H1 (cell line): ENCODE measurements around the gene PPM1L. TPM values are rescaled to one million over a fixed set of nuclear protein-coding genes. Genes with fewer than 3 reads are reported as not detected.

Experiments
- CTCF ChIA-PET: fragments of 300-600 bp; sonication (Branson Sonifier 250); formaldehyde crosslinking; loops from one replicate; lab custom pipeline; 2021; ENCODE audit not compliant: partially characterized antibody; lab: Charles Lee
- POLR2A ChIA-PET: fragments of 300-600 bp; sonication (Branson Sonifier 250); formaldehyde crosslinking; loops from one replicate; lab custom pipeline; 2021; ENCODE audit warnings: inconsistent platforms; ENCODE audit not compliant: partially characterized antibody; lab: Charles Lee
- DNase-seq, 2 experiments: peaks; one replicate each; pipeline versions ENCODE4 v3.0.0 to v3.0.0-alpha.2; 2010 to 2022; ENCODE audit warnings: low spot score in 2 of 2, low read depth in 1 of 2, mixed read lengths in 1 of 2
- FAIRE-seq: peaks from 2 replicates; lab custom pipeline; 2011; peaks lifted over from hg19 to GRCh38; lab: Jason Lieb, UNC
- H2AFZ ChIP-seq: 2 replicates; pipeline ENCODE4 v1.8.1; 2012; ENCODE audit warnings: low read length, inconsistent platforms
- H2AK5ac ChIP-seq: 2 replicates; pipeline ENCODE4 v1.6.1; 2013; ENCODE audit warnings: low read depth, low read length
- H2BK120ac ChIP-seq: replicated peaks from 2 replicates; pipeline ENCODE3; 2013; ENCODE audit warnings: low read depth, low read length, inconsistent platforms
- H2BK12ac ChIP-seq: 2 replicates; pipeline ENCODE4 v1.6.1; 2013; ENCODE audit warnings: low read depth, low read length
- H2BK15ac ChIP-seq: 2 replicates; pipeline ENCODE4 v1.6.1; 2013; ENCODE audit warnings: low read length
- H2BK20ac ChIP-seq: 2 replicates; pipeline ENCODE4 v1.6.1; 2013; ENCODE audit warnings: low read length
- H2BK5ac ChIP-seq: 2 replicates; pipeline ENCODE4 v1.6.1; 2013; ENCODE audit warnings: low read depth, low read length
- H3K14ac ChIP-seq: 2 replicates; pipeline ENCODE4 v1.6.1; 2013; ENCODE audit warnings: inconsistent platforms; ENCODE audit not compliant: insufficient read length
- H3K18ac ChIP-seq: 2 replicates; pipeline ENCODE4 v1.6.1; 2013; ENCODE audit warnings: low read length; ENCODE audit errors: extremely low read depth
- H3K23ac ChIP-seq: 2 replicates; pipeline ENCODE4 v1.6.1; 2013; ENCODE audit warnings: inconsistent platforms; ENCODE audit not compliant: insufficient read length
- H3K23me2 ChIP-seq: 2 replicates; pipeline ENCODE4 v1.6.1; 2013; ENCODE audit warnings: low read depth, low read length
- H3K27ac ChIP-seq: 2 replicates; pipeline ENCODE4 v1.6.1; 2011; ENCODE audit warnings: low read depth, low read length, inconsistent platforms
- H3K27me3 ChIP-seq, 4 experiments: replicated peaks in 1 of 4; 1 replicate in 1 of 4; 2 replicates in 3 of 4; pipeline versions ENCODE4 v1.6.1 to v1.8.1; 2011 to 2013; ENCODE audit warnings: low read length in 3 of 4, mild to moderate bottlenecking in 3 of 4, inconsistent platforms in 2 of 4, mixed read lengths in 2 of 4, moderate library complexity in 1 of 4; ENCODE audit not compliant: control insufficient read depth in 3 of 4, insufficient read depth in 3 of 4; ENCODE audit errors: extremely low read depth in 1 of 4
- H3K36me3 ChIP-seq, 4 experiments: 2 replicates each; pipeline versions ENCODE4 v1.6.1 to v1.8.1; 2011 to 2013; ENCODE audit warnings: mild to moderate bottlenecking in 4 of 4, low read length in 3 of 4, moderate library complexity in 2 of 4, control low read depth in 1 of 4, inconsistent platforms in 1 of 4; ENCODE audit not compliant: insufficient read depth in 4 of 4, control insufficient read depth in 2 of 4
- H3K4ac ChIP-seq: replicated peaks from 2 replicates; pipeline ENCODE3; 2013; ENCODE audit warnings: low read length, low read depth, mixed read lengths, inconsistent platforms; ENCODE audit not compliant: insufficient read length
- H3K4me1 ChIP-seq, 4 experiments: replicated peaks in 1 of 4; 1 replicate in 1 of 4; 2 replicates in 3 of 4; pipeline versions ENCODE4 v1.6.1 to v1.8.1; 2011 to 2013; ENCODE audit warnings: low read length in 3 of 4, inconsistent platforms in 2 of 4, mixed read lengths in 1 of 4; ENCODE audit not compliant: insufficient read depth in 4 of 4, control insufficient read depth in 3 of 4
- H3K4me2 ChIP-seq, 2 experiments: 2 replicates each; pipeline versions ENCODE4 v1.6.1 to v1.8.1; 2011 to 2013; ENCODE audit warnings: low read depth in 2 of 2, low read length in 2 of 2, control low read depth in 1 of 2, inconsistent platforms in 1 of 2, mild to moderate bottlenecking in 1 of 2; ENCODE audit not compliant: insufficient read depth in 1 of 2
- H3K4me3 ChIP-seq, 4 experiments: fragments of 200-600, 300-600 bp in 1 of 4; sonication (generic), shearing (Covaris generic), sonication (Bioruptor Twin) in 1 of 4; 2 replicates each; pipeline versions ENCODE4 v1.5.1 to v1.8.1; 2011 to 2016; ENCODE audit warnings: low read length in 4 of 4, low read depth in 3 of 4, control low read depth in 2 of 4, inconsistent platforms in 2 of 4, mild to moderate bottlenecking in 2 of 4, mixed read lengths in 1 of 4, moderate library complexity in 1 of 4; ENCODE audit not compliant: insufficient read depth in 2 of 4; ENCODE audit errors: extremely low read depth in 1 of 4
- H3K56ac ChIP-seq: replicated peaks from 2 replicates; pipeline ENCODE3; 2013; ENCODE audit warnings: low read depth, mild to moderate bottlenecking, mixed read lengths, low read length, inconsistent platforms; ENCODE audit not compliant: insufficient read length
- H3K79me1 ChIP-seq: 2 replicates; pipeline ENCODE4 v1.6.1; 2013; ENCODE audit warnings: low read depth, low read length, control low read depth
- H3K79me2 ChIP-seq, 2 experiments: 2 replicates each; pipeline versions ENCODE4 v1.6.1 to v1.8.1; 2012 to 2013; ENCODE audit warnings: low read length in 2 of 2, mild to moderate bottlenecking in 2 of 2, inconsistent platforms in 1 of 2; ENCODE audit not compliant: insufficient read depth in 2 of 2, control insufficient read depth in 1 of 2
- H3K9ac ChIP-seq, 4 experiments: replicated peaks in 1 of 4; 1 replicate in 1 of 4; 2 replicates in 3 of 4; pipeline versions ENCODE4 v1.6.1 to v1.8.1; 2011 to 2013; ENCODE audit warnings: low read depth in 3 of 4, low read length in 3 of 4, control low read depth in 2 of 4, mild to moderate bottlenecking in 2 of 4, moderate library complexity in 2 of 4, inconsistent platforms in 1 of 4; ENCODE audit errors: extremely low read depth in 1 of 4
- H3K9me3 ChIP-seq, 2 experiments: 2 replicates each; pipeline versions ENCODE4 v1.6.1 to v1.8.1; 2012 to 2013; ENCODE audit warnings: mild to moderate bottlenecking in 2 of 2, moderate library complexity in 2 of 2, control low read depth in 1 of 2, inconsistent platforms in 1 of 2, low read depth in 1 of 2, low read length in 1 of 2, mixed read lengths in 1 of 2; ENCODE audit not compliant: insufficient read depth in 2 of 2
- H4K20me1 ChIP-seq, 2 experiments: replicated peaks in 1 of 2; 2 replicates each; pipeline versions ENCODE3 to v1.8.1; 2011 to 2013; ENCODE audit warnings: inconsistent platforms in 2 of 2, low read length in 2 of 2, mild to moderate bottlenecking in 1 of 2; ENCODE audit not compliant: insufficient read depth in 2 of 2, control insufficient read depth in 1 of 2
- H4K5ac ChIP-seq: 2 replicates; pipeline ENCODE4 v1.6.1; 2013; ENCODE audit warnings: low read length, low read depth, mixed read lengths, inconsistent platforms; ENCODE audit not compliant: insufficient read length
- H4K8ac ChIP-seq: 2 replicates; pipeline ENCODE4 v1.8.0; 2013; ENCODE audit warnings: mild to moderate bottlenecking, moderate library complexity, low read length, inconsistent platforms; ENCODE audit not compliant: insufficient read depth; ENCODE audit errors: extremely low read depth
- H4K91ac ChIP-seq: replicated peaks from 2 replicates; pipeline ENCODE3; 2013; ENCODE audit warnings: low read length, mixed read lengths, inconsistent platforms; ENCODE audit not compliant: insufficient read length
- EZH2 ChIP-seq: fragments of 200-600 bp; sonication (generic); IDR thresholded peaks from 2 replicates; pipeline ENCODE4 v1.7.1; 2012; ENCODE audit warnings: low read depth, mild to moderate bottlenecking, moderate library complexity, low read length, inconsistent platforms; ENCODE audit not compliant: severe bottlenecking
- TBP ChIP-seq: IDR thresholded peaks from 2 replicates; pipeline ENCODE4 v1.6.1; 2011; ENCODE audit warnings: low read depth, low read length, improper control_type of control experiment
- WGBS, 2 experiments: shearing (Covaris generic) in 1 of 2; methylation state at CpG; one replicate each; pipeline versions ENCODE4 v1.1.6 to v1.1.7; 2013 to 2015; ENCODE audit warnings: low lambda C conversion rate in 2 of 2, mixed read lengths in 2 of 2, inconsistent platforms in 1 of 2, low coverage in 1 of 2, missing lambda C conversion rate in 1 of 2; ENCODE audit not compliant: insufficient replicate concordance in 2 of 2, insufficient coverage in 1 of 2, insufficient read length in 1 of 2; ENCODE audit errors: extremely low coverage in 1 of 2, missing lambda C conversion rate in 1 of 2; 5-methylcytosine and 5-hydroxymethylcytosine counted together
- polyA plus RNA-seq, 7 experiments: library from polyadenylated mRNA; depleted of rRNA in 3 of 7; stranded (reverse) in 5 of 7; unstranded in 2 of 7; fragments of >200 nt in 5 of 7; fragments of 200-250 nt in 2 of 7; gene quantifications; 1 replicate in 5 of 7; 2 replicates in 1 of 7; 4 replicates in 1 of 7; pipeline versions ENCODE4 v1.2.1 to v1.2.3, GENCODE V29; 2011 to 2013; ENCODE audit warnings: missing spikeins in 2 of 7, mixed read lengths in 2 of 7
- total RNA-seq: library from RNA; stranded (reverse); fragmentation: NEBNext Ultra II Directional; extraction: Animal tissue kit (Norgen Biotek cat#: 25700); gene quantifications from 2 replicates; pipeline ENCODE4 v1.2.1, GENCODE V29; 2021

The PPM1L gene
- total and polyA plus RNA-seq, 2 of the 8 experiments (the other 6 are each of a cell fraction or from before 2014, with no cell fraction given): 2.8 to 18.1 TPM

DNA sequence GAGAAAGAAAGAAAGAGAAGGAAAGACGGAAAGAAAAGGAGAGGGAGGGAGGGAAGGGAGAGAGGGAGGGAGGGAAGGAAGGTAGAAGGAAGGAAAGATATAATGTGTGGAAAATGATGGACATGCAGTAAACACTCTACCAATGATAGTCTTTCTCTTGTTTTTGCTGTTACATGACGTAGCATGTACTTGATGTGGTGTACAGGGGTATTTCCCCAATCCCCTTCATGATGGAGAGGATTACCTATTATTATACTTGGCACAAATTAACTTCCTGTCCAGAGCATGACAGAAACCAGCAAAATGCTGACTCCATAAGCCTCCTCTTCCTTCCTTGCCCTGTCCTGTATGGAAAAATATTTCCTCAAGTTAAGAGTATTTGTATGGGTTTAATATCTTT is 224.7 kb downstream of the PPM1L start:
- FAIRE-seq (no peak), DNase-seq (no peak)
- H2BK5ac ChIP-seq: no peak overlapping the region
- H2AFZ ChIP-seq: no peak overlapping the region
- H4K5ac ChIP-seq: no peak overlapping the region
- no peaks in the 10 kb centered on the region for H3K79me1 ChIP-seq
- H3K23ac ChIP-seq: no peak overlapping the region
- no peak overlapping the region for H3K4me2 ChIP-seq
- CTCF ChIA-PET: no interaction called here
- no peak overlapping the region for H3K4me3 ChIP-seq
- no peak overlapping the region for H3K18ac ChIP-seq
- no peak overlapping the region for H4K8ac ChIP-seq
- H2BK120ac ChIP-seq: no peak overlapping the region
- no peaks in the 10 kb centered on the region for H3K27me3 ChIP-seq
- POLR2A ChIA-PET: no interaction called here
- no peak overlapping the region for H2BK12ac ChIP-seq
- no peak overlapping the region for H2BK20ac ChIP-seq
- no peak overlapping the region for H3K27ac ChIP-seq
- no peak overlapping the region for H2BK15ac ChIP-seq
- H3K4ac ChIP-seq: no peak overlapping the region
- no peak overlapping the region for H3K56ac ChIP-seq
- no peaks in the 10 kb centered on the region; a peak in 1 of 8 replicates for H3K36me3 ChIP-seq
- H4K91ac ChIP-seq: no peak overlapping the region
- H3K79me2 ChIP-seq: no peaks in the 10 kb centered on the region
- no peak overlapping the region for H2AK5ac ChIP-seq
- no peak overlapping the region for H3K14ac ChIP-seq
- no peaks in the 10 kb centered on the region for H4K20me1 ChIP-seq
- peaks cover 5 to 10% of the 10 kb centered on the region in 2 experiments; a peak in 3 of 4 replicates for H3K9me3 ChIP-seq
- no peaks in the 10 kb centered on the region; a peak in 1 of 7 replicates for H3K4me1 ChIP-seq
- H3K23me2 ChIP-seq: no peaks in the 10 kb centered on the region
- no peak overlapping the region for H3K9ac ChIP-seq
- 73% methylated on average over 2 of the region's 2 CpGs; no CpG with 5 or more reads in 1 of the 2 experiments for WGBS, 2 experiments
- no peak for TF ChIP-seq TBP
- TF ChIP-seq EZH2: no peak
